ENCODE results near the gene KAT2A.

- TF ChIP-seq CTCF (IDR thresholded peaks at IDR 0.05), result no peak
- no peak for TF ChIP-seq EZH2 (IDR thresholded peaks at IDR 0.05)
- no peak for TF ChIP-seq EZH2phosphoT487 (IDR thresholded peaks at IDR 0.05)
These were observed 44.2 kb downstream of the KAT2A start for GRCh38 chr17:42076797-42077559.

All from neural progenitor cell (in vitro differentiated cells).